ENCODE results near the gene ASB4. TPM values are rescaled to one million over a fixed set of nuclear protein-coding genes. Genes with fewer than 3 reads are reported as not detected.
"Not testable (repeated sequence)": the region's sequence is repeated elsewhere in the genome, so short reads cannot be mapped to it uniquely, and the experiment has no call there.

The ASB4 gene
- total RNA-seq, 4 donors from 2014 or later, result 1.3 TPM; not detected in 3

GRCh38 chr7:95545673-95546072 lies 59.9 kb downstream of the ASB4 start:
- no peaks in the 10 kb centered on the region for H3K27me3 ChIP-seq
- peak overlapping the region in 2 of 4 donors; percentile 8 to 26 for H3K4me3 ChIP-seq
- H3K36me3 ChIP-seq, result no peaks in the 10 kb centered on the region
- DNase-seq, result no peak
- peak overlapping the region in 3 of 4 donors; percentile 67 to 97 (median 95) for H3K27ac ChIP-seq
- H3K4me1 ChIP-seq, result peaks cover 0 to 49% (median 9%) of the 10 kb centered on the region in 4 donors
- no peak for TF ChIP-seq POLR2A (IDR thresholded peaks at IDR 0.05)
- TF ChIP-seq CTCF (IDR thresholded peaks at IDR 0.05), result no peak
- H3K9me3 ChIP-seq, result no peaks in the 10 kb centered on the region

- H3K27ac ChIP-seq, result peak overlapping the region in 3 of 4 donors; percentile 25 to 97 (median 95)
- H3K27me3 ChIP-seq, result no peaks in the 10 kb centered on the region
- TF ChIP-seq POLR2A (IDR thresholded peaks at IDR 0.05), result no peak
- TF ChIP-seq CTCF (IDR thresholded peaks at IDR 0.05), result no peak
- H3K9me3 ChIP-seq, result no peaks in the 10 kb centered on the region
- DNase-seq, result no peak
- H3K4me1 ChIP-seq, result peaks cover 0 to 58% (median 11%) of the 10 kb centered on the region in 4 donors
- H3K36me3 ChIP-seq, result no peaks in the 10 kb centered on the region
- no peak overlapping the region for H3K4me3 ChIP-seq
These were observed 60.9 kb downstream of the ASB4 start for GRCh38 chr7:95546647-95547046.

- Histone ChIP-seq H3K36me3 (no peaks in the 10 kb centered on the region), H3K27ac (peak overlapping the region in 3 of 4 donors; percentile 25 to 97 (median 95)), H3K9me3 (no peaks in the 10 kb centered on the region), H3K27me3 (no peaks in the 10 kb centered on the region), H3K4me3 (no peak overlapping the region), H3K4me1 (peaks cover 0 to 58% (median 11%) of the 10 kb centered on the region in 4 donors)
- DNase-seq, result no peak
- no peak for TF ChIP-seq POLR2A (IDR thresholded peaks at IDR 0.05)
- TF ChIP-seq CTCF (IDR thresholded peaks at IDR 0.05), result no peak
These were observed 61.9 kb downstream of the ASB4 start for GRCh38 chr7:95547361-95548348.

- peak; percentile 47 to 96 (median 82) for DNase-seq
- no peaks in the 10 kb centered on the region for H3K36me3 ChIP-seq
- peaks cover 0 to 48% (median 11%) of the 10 kb centered on the region in 4 donors for H3K4me1 ChIP-seq
- peak overlapping the region in 2 of 4 donors; percentile 19 to 24 for H3K4me3 ChIP-seq
- no peaks in the 10 kb centered on the region for H3K9me3 ChIP-seq
- H3K27ac ChIP-seq, result peak overlapping the region; percentile 50 to 97 (median 86)
- peak in 1 of 6 experiments; percentile 11 for TF ChIP-seq CTCF (IDR thresholded peaks at IDR 0.05)
- TF ChIP-seq POLR2A (IDR thresholded peaks at IDR 0.05), result peak; percentile 56 to 87
- no peaks in the 10 kb centered on the region for H3K27me3 ChIP-seq
These were observed 64.2 kb downstream of the ASB4 start for GRCh38 chr7:95549818-95550529.

- H3K27ac ChIP-seq, result peak overlapping the region; percentile 50 to 97 (median 86)
- DNase-seq, result no peak
- no peaks in the 10 kb centered on the region for H3K27me3 ChIP-seq
- peaks cover 0 to 45% (median 11%) of the 10 kb centered on the region in 4 donors for H3K4me1 ChIP-seq
- TF ChIP-seq POLR2A (IDR thresholded peaks at IDR 0.05) (no peak), CTCF (IDR thresholded peaks at IDR 0.05) (no peak)
- peak overlapping the region in 1 of 4 donors; percentile 13 for H3K4me3 ChIP-seq
- H3K9me3 ChIP-seq, result no peaks in the 10 kb centered on the region
- H3K36me3 ChIP-seq, result no peaks in the 10 kb centered on the region
These were observed 64.8 kb downstream of the ASB4 start for GRCh38 chr7:95550546-95550945.

GRCh38 chr7:95552010-95552926 lies 66.5 kb downstream of the ASB4 start:
- not testable (repeated sequence) for H3K9me3 ChIP-seq, H3K27me3 ChIP-seq, H3K4me3 ChIP-seq, DNase-seq, H3K36me3 ChIP-seq
- Histone ChIP-seq H3K27ac (peak overlapping the region in 1 of 4 donors; percentile 1), H3K4me1 (peaks cover 0 to 38% (median 10%) of the 10 kb centered on the region in 4 donors)
